ENCODE measurements around the gene CCDC88B. TPM values are rescaled to one million over a fixed set of nuclear protein-coding genes. Genes with fewer than 3 reads are reported as not detected.

Gene CCDC88B
- total RNA-seq, 1 experiment from 2014 or later = 11.2 TPM

GRCh38 chr11:64322925-64323260, 17.1 kb upstream of the CCDC88B start:
- Histone ChIP-seq H2BK15ac (ENCODE audit: low read depth, low read length) (no peak overlapping the region), H2AFZ (ENCODE audit: low read length) (no peak overlapping the region), H3K14ac (ENCODE audit: insufficient read depth, low read length) (no peak overlapping the region), H3K4me1 (ENCODE audit: insufficient read depth, low read length) (no peaks in the 10 kb centered on the region; the same call in 1 of the 2 replicates), H2AK5ac (ENCODE audit: insufficient read length, low read length) (no peak overlapping the region), H2BK20ac (ENCODE audit: low read depth, low read length, poor library complexity, severe bottlenecking) (no peak overlapping the region), H2BK5ac (ENCODE audit: insufficient read length, low read length) (no peak overlapping the region), H3K4ac (ENCODE audit: low read depth, low read length) (no peak overlapping the region), H3K9me3 (ENCODE audit: control insufficient read depth, low read depth, low read length) (no peaks in the 10 kb centered on the region), H3T11ph (ENCODE audit: low read length) (no peak overlapping the region), H2BK120ac (ENCODE audit: low read depth, low read length, poor library complexity, severe bottlenecking) (no peak overlapping the region), H3K18ac (ENCODE audit: insufficient read length, low read depth, low read length) (no peak overlapping the region), H3K27ac (ENCODE audit: insufficient read length, low read depth, low read length) (no peak overlapping the region), H3K4me2 (ENCODE audit: insufficient read depth, insufficient read length, low read length) (no peak overlapping the region), H3K56ac (ENCODE audit: insufficient read length, low read depth, low read length) (no peak overlapping the region), H3K79me2 (ENCODE audit: insufficient read depth, low read length) (no peaks in the 10 kb centered on the region), H3K23ac (ENCODE audit: insufficient read length, low read depth, low read length) (no peak overlapping the region), H2BK12ac (ENCODE audit: insufficient read length, low read depth, low read length) (no peak overlapping the region), H3K79me1 (ENCODE audit: insufficient read depth, low read depth, low read length, poor library complexity, severe bottlenecking) (no peaks in the 10 kb centered on the region), H4K5ac (ENCODE audit: insufficient read length, low read depth, low read length) (no peak overlapping the region), H4K91ac (ENCODE audit: insufficient read length, low read depth, low read length) (no peak overlapping the region), H3K23me2 (ENCODE audit: insufficient read length, low read depth, low read length, poor library complexity, severe bottlenecking) (no peaks in the 10 kb centered on the region), H3K9ac (ENCODE audit: extremely low read depth, insufficient read length, low read length) (no peak overlapping the region), H4K20me1 (ENCODE audit: control insufficient read depth, insufficient read depth, insufficient read length) (peaks cover 2% of the 10 kb centered on the region), H3K27me3 (ENCODE audit: insufficient read depth, low read length) (no peaks in the 10 kb centered on the region), H4K8ac (replicated peaks; ENCODE audit: insufficient read length, low read depth, low read length) (no peak overlapping the region)
- Mint-ChIP-seq H3K9me3 (no peaks in the 10 kb centered on the region), H3K4me3 (no peak overlapping the region), H3K36me3 (ENCODE audit: insufficient read depth in 1 of 3, low read depth in 3 of 3) (peaks cover 9 to 22% (median 19%) of the 10 kb centered on the region in 3 experiments; a peak in 6 of 7 replicates), H3K4me1 (peaks cover 21 to 28% of the 10 kb centered on the region in 2 experiments), H3K27me3 (ENCODE audit: low read depth) (no peaks in the 10 kb centered on the region), H3K27ac (peak overlapping the region; percentile 28 to 70 (median 68); a peak in 2 of 7 replicates)
- TF ChIP-seq CTCF (conservative IDR thresholded peaks at IDR 0.05) = no peak
- no peak for DNase-seq
- WGBS (ENCODE audit: extremely low coverage, insufficient read length, low lambda C conversion rate) = no CpG with 5 or more reads among the region's 7 CpGs

All from H9 (cell line).